ENCODE measurements around the gene COQ10A. TPM values are rescaled to one million over a fixed set of nuclear protein-coding genes. Genes with fewer than 3 reads are reported as not detected.

The COQ10A gene
- total and polyA plus RNA-seq, 2 of the 13 experiments (the other 11 are each of a cell fraction or from before 2014, with no cell fraction given) = 21.0 to 37.3 TPM

GRCh38 chr12:56315622-56316473, 49.1 kb downstream of the COQ10A start, which contains the start of gene CNPY2 (continued):
- no peak for TF ChIP-seq NR2F6 (IDR thresholded peaks at IDR 0.05)
- TF ChIP-seq NR2F6 (CRISPR knock-in tag; IDR thresholded peaks at IDR 0.05) = no peak; the same call in 1 of the 2 replicates
- TF ChIP-seq NKX3-1 (CRISPR knock-in tag; IDR thresholded peaks at IDR 0.05) = peak; percentile 89
- TF ChIP-seq ZNF317 (CRISPR knock-in tag; IDR thresholded peaks at IDR 0.05) = no peak
- 0 out of 2 replicates have a peak, but pooled peaks have one; percentile 60 for TF ChIP-seq HINFP (CRISPR knock-in tag; IDR thresholded peaks at IDR 0.05; ENCODE audit: low read depth)
- no peak; the same call in 1 of the 2 replicates for TF ChIP-seq ZNF12 (CRISPR knock-in tag; IDR thresholded peaks at IDR 0.05)
- no peak for TF ChIP-seq GRHL1 (CRISPR knock-in tag; conservative IDR thresholded peaks at IDR 0.05)
- peak; percentile 95; the same call in 1 of the 2 replicates for TF ChIP-seq ZNF275 (CRISPR knock-in tag; IDR thresholded peaks at IDR 0.05; ENCODE audit: borderline replicate concordance)
- no peak for TF ChIP-seq NFE2 (CRISPR knock-in tag; IDR thresholded peaks at IDR 0.05)
- peak; percentile 96 for TF ChIP-seq ZNF766 (CRISPR knock-in tag; IDR thresholded peaks at IDR 0.05; ENCODE audit: borderline replicate concordance)
- TF ChIP-seq ZKSCAN8 (CRISPR knock-in tag; IDR thresholded peaks at IDR 0.05; ENCODE audit: borderline replicate concordance) = no peak
- no peak for TF ChIP-seq PAX8 (CRISPR knock-in tag; IDR thresholded peaks at IDR 0.05; ENCODE audit: borderline replicate concordance)
- TF ChIP-seq HOXA9 (CRISPR knock-in tag; IDR thresholded peaks at IDR 0.05; ENCODE audit: borderline replicate concordance) = 0 out of 2 replicates have a peak, but pooled peaks have one; percentile 40
- no peak for TF ChIP-seq PHF5A (CRISPR knock-in tag; IDR thresholded peaks at IDR 0.05; ENCODE audit: low read depth, unreplicated experiment)
- TF ChIP-seq MYNN (CRISPR knock-in tag; IDR thresholded peaks at IDR 0.05; ENCODE audit: low read depth) = no peak
- no peak for TF ChIP-seq ZNF567 (CRISPR knock-in tag; IDR thresholded peaks at IDR 0.05; ENCODE audit: borderline replicate concordance)
- TF ChIP-seq TFDP2 (CRISPR knock-in tag; IDR thresholded peaks at IDR 0.05) = peak; percentile 70
- TF ChIP-seq TAF15 (IDR thresholded peaks at IDR 0.05; ENCODE audit: low read depth, low read length, poor library complexity, severe bottlenecking) = no peak
- TF ChIP-seq RFXAP (CRISPR knock-in tag; IDR thresholded peaks at IDR 0.05; ENCODE audit: borderline replicate concordance) = peak; percentile 89
- peak; percentile 92 for TF ChIP-seq ZNF350 (CRISPR knock-in tag; IDR thresholded peaks at IDR 0.05; ENCODE audit: borderline replicate concordance, low read depth)
- TF ChIP-seq FOXP1 (IDR thresholded peaks at IDR 0.05) = no peak
- no peak for TF ChIP-seq FOXP1 (CRISPR knock-in tag; IDR thresholded peaks at IDR 0.05)
- no peak for TF ChIP-seq RFX1 (IDR thresholded peaks at IDR 0.05)
- peak; percentile 85 for TF ChIP-seq ZNF772 (CRISPR knock-in tag; IDR thresholded peaks at IDR 0.05)

All from HepG2 (cell line).